Cerebellar nuclear complex (tissue), 1 donor: ENCODE data around the gene AMIGO2.

Experiments
- DNase-seq, 2 experiments: peaks; one replicate each; lab custom pipeline; 2025; lab: John Stamatoyannopoulos, UW

Gene AMIGO2

GRCh38 chr12:47098099-47098498 lies 18.3 kb upstream of the AMIGO2 start:
- DNase-seq = no peak

GRCh38 chr12:47097276-47097896 lies 17.6 kb upstream of the AMIGO2 start:
- no peak for DNase-seq

- DNase-seq = no peak
Measured at GRCh38 chr12:47095446-47096236, 15.9 kb upstream of the AMIGO2 start.

- no peak for DNase-seq
Measured at GRCh38 chr12:47094804-47095203, 15.0 kb upstream of the AMIGO2 start.

- no peak for DNase-seq
Measured at GRCh38 chr12:47091009-47091408, 11.2 kb upstream of the AMIGO2 start.

- DNase-seq = no peak
Measured at GRCh38 chr12:47088021-47088944, 8.5 kb upstream of the AMIGO2 start.

GRCh38 chr12:47087088-47087688 lies 7.4 kb upstream of the AMIGO2 start:
- DNase-seq = no peak

- DNase-seq = no peak
Measured at GRCh38 chr12:47085815-47086252, 6.1 kb upstream of the AMIGO2 start.

- DNase-seq = no peak
Measured at GRCh38 chr12:47084172-47084571, 4.4 kb upstream of the AMIGO2 start.

GRCh38 chr12:47082796-47083621 lies 3.2 kb upstream of the AMIGO2 start:
- DNase-seq = no peak

- DNase-seq = no peak
Measured at GRCh38 chr12:47082283-47082682, 2.5 kb upstream of the AMIGO2 start.

GRCh38 chr12:47080725-47081502 lies 1.2 kb upstream of the AMIGO2 start:
- DNase-seq = no peak

- DNase-seq = no peak
Measured at GRCh38 chr12:47079981-47080724, 394 bp upstream of the AMIGO2 start.

GRCh38 chr12:47078733-47079467 lies 859 bp downstream of the AMIGO2 start:
- DNase-seq = no peak

- DNase-seq = no peak
Measured at GRCh38 chr12:47078086-47078395, 1.7 kb downstream of the AMIGO2 start.

GRCh38 chr12:47077206-47078085 lies 2.3 kb downstream of the AMIGO2 start:
- no peak for DNase-seq

- DNase-seq = no peak
Measured at GRCh38 chr12:47075192-47076084, 4.3 kb downstream of the AMIGO2 start.
